Pancreas (tissue), 10 donors: ENCODE data around the gene LRRC75A. TPM values are rescaled to one million over a fixed set of nuclear protein-coding genes. Genes with fewer than 3 reads are reported as not detected.

Experiments
- ATAC-seq, 4 donors: fragments of 200-7000 bp; cut with Tn5 transposase; one replicate each; pipeline versions ENCODE4 v1.8.0 to v1.9.1; 2020; ENCODE audit warnings: mild to moderate bottlenecking in 4 of 4, moderate library complexity in 4 of 4
- DNase-seq, 6 donors: peaks; one replicate each; pipeline ENCODE4 v3.0.0-alpha.2; 2020
- FAIRE-seq: peaks from 2 replicates; lab custom pipeline; 2012; peaks lifted over from hg19 to GRCh38; lab: Jason Lieb, UNC
- H3K27ac ChIP-seq, 4 donors: fragments of 200-600 bp; sonication (generic); 1 replicate in 3 of 4; 2 replicates in 1 of 4; pipeline versions ENCODE4 v1.5.0 to v1.8.0; 2020
- H3K27me3 ChIP-seq, 4 donors: fragments of 200-600 bp; one replicate each; pipeline ENCODE4 v1.8.0; 2021
- H3K36me3 ChIP-seq, 3 donors: fragments of 200-600 bp; sonication (generic) in 1 of 3; one replicate each; pipeline versions ENCODE4 v1.5.0 to v1.8.0; 2020 to 2021
- H3K4me1 ChIP-seq, 3 donors: fragments of 200-600 bp; one replicate each; pipeline ENCODE4 v1.8.0; 2021
- H3K4me3 ChIP-seq, 4 donors: fragments of 200-600 bp; sonication (generic) in 2 of 4; one replicate each; pipeline versions ENCODE4 v1.5.0 to v1.8.0; 2020 to 2021
- H3K9me3 ChIP-seq, 4 donors: fragments of 200-600 bp; one replicate each; pipeline ENCODE4 v1.8.0; 2021
- WGBS, 2 donors: extraction: QIAGEN DNeasy Blood & Tissue Kit; methylation state at CpG; one replicate each; pipeline ENCODE4 v1.1.7; 2013; 5-methylcytosine and 5-hydroxymethylcytosine counted together
- intact Hi-C, 3 donors: fragments of 100-400 bp; cut with DNase I; formaldehyde crosslinking; loops; one replicate each; pipeline versions ENCODE4 v1.11.1 to v1.14.2; 2022
- polyA plus RNA-seq, 2 donors: library from polyadenylated mRNA; stranded (reverse); fragments of 200-250 nt; gene quantifications; one replicate each; pipeline ENCODE4 v1.2.3, GENCODE V29; 2013
- total RNA-seq, 6 donors: library from RNA; stranded (reverse); fragmentation: NEBNext Ultra II Directional in 4 of 6; extraction: Animal tissue kit (Norgen Biotek cat#: 25700) in 4 of 6; gene quantifications; one replicate each; pipeline versions ENCODE4 v1.2.1 to v1.2.4, GENCODE V29; 2021 to 2023
- TF ChIP-seq, protein P1 (sequence below), 4 donors: fragments of 200-600 bp; sonication (generic) in 3 of 4; IDR thresholded peaks; one replicate each; pipeline versions ENCODE4 v1.5.0 to v1.8.0; 2021; ENCODE audit warnings: antibody characterized with exemption in 4 of 4
- donor health status: healthy with polysubstance abuse.
- donor health status: DM: no; HTN: no; CAD: no; lungs with moderate emphysema.
- donor health status: DM: no; HTN: no; CAD: no.
- donor health status: control.
- donor health status: control.
- donor health status: Bipolar disorder and iron deficiency.
- donor health status: DM: yes; HTN: yes; CAD: no.
- donor health status: DM: no; HTN: no; CAD: no.
- donor health status: DM: no; HTN: no; CAD: no.
- donor health status: DM: yes; HTN: yes; CAD: no.

Gene LRRC75A
- total and polyA plus RNA-seq, 8 donors: 0.95 to 4.0 (median 2.0) TPM

DNA sequence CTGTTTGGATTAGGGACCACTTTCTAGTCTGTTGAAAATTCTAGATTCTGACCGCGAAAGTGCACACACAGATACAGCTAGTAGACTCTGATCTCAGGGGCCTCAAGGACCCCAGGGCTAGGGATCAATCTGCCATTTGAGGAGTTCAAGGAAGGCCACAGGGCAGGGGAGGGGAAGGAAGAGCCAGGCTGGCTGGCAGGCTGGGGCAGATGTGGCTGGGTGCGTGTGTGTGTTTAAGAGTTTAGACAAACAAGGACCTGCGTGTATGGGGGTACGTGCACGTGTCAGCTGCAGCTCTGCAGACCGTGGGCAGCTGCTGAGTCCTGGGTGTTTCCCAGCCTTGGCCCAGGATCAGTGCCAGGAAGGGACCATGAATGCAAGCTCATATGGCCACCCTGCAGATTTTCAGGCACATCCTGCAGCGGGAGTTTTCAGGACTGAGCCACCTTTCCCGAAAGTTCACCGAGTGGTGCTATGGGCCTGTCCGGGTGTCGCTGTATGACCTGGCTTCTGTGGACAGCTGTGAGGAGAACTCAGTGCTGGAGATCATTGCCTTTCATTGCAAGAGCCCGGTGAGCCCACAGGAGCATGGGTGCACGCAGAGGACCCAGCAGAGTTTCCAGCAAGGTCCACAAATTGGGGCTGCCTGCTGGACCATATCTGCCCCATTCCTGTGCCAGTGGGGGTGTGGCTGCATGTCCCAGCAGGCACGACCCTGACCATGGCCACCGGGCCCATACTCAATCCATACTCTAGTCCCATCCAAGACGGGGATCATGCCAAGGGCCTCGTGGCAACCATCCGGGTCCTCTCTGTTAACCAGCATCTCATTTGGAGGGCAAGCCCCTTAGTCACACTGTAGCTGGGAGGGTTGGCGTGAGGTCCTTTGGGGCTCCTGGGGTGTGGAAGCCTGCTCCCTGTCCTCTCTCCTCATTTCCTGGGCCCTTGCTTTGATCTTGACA is 66.0 kb downstream of the LRRC75A start:
- DNase-seq: peak; percentile 77 to 93 (median 88)
- Histone ChIP-seq H3K9me3 (no peaks in the 10 kb centered on the region), H3K27ac (peak overlapping the region in 3 of 4 donors; percentile 63 to 75 (median 67)), H3K27me3 (no peaks in the 10 kb centered on the region), H3K36me3 (no peaks in the 10 kb centered on the region), H3K4me1 (peaks cover 0 to 11% (median 8%) of the 10 kb centered on the region in 3 donors), H3K4me3 (no peak overlapping the region)
- no peak for FAIRE-seq
- TF ChIP-seq, protein P1, sequence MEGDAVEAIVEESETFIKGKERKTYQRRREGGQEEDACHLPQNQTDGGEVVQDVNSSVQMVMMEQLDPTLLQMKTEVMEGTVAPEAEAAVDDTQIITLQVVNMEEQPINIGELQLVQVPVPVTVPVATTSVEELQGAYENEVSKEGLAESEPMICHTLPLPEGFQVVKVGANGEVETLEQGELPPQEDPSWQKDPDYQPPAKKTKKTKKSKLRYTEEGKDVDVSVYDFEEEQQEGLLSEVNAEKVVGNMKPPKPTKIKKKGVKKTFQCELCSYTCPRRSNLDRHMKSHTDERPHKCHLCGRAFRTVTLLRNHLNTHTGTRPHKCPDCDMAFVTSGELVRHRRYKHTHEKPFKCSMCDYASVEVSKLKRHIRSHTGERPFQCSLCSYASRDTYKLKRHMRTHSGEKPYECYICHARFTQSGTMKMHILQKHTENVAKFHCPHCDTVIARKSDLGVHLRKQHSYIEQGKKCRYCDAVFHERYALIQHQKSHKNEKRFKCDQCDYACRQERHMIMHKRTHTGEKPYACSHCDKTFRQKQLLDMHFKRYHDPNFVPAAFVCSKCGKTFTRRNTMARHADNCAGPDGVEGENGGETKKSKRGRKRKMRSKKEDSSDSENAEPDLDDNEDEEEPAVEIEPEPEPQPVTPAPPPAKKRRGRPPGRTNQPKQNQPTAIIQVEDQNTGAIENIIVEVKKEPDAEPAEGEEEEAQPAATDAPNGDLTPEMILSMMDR (IDR thresholded peaks at IDR 0.05): no peak
- ATAC-seq: peak; percentile 86 to 93 (median 92)
- WGBS, 2 donors: 34 to 44% methylated on average over 20 of the region's 20 CpGs
- intact Hi-C loops: no loop called here

DNA sequence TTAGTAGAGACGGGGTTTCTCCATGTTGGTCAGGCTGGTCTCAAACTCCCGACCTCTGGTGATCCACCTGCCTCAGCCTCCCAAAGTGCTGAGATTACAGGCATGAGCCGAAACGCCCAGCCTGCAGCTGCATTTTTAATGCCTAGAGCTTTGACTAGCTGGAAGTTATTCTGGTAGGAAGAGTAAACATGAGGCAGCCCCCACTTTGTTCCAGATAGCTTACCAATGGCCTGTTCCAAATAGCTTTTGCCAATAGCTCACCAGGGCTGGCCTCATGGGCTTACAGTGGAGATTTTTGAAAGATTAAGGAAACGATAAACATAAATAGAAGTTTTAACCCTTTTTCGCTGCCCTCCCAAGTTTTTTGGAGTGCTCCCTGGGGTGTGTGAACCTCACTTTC is 66.8 kb downstream of the LRRC75A start:
- TF ChIP-seq, protein P1 (IDR thresholded peaks at IDR 0.05): no peak
- Histone ChIP-seq H3K27me3 (no peaks in the 10 kb centered on the region), H3K4me1 (peaks cover 0 to 11% (median 8%) of the 10 kb centered on the region in 3 donors), H3K27ac (peak overlapping the region in 3 of 4 donors; percentile 63 to 75 (median 67)), H3K4me3 (no peak overlapping the region), H3K9me3 (no peaks in the 10 kb centered on the region), H3K36me3 (no peaks in the 10 kb centered on the region)
- FAIRE-seq (no peak), DNase-seq (no peak), ATAC-seq (peak; percentile 16 to 51 (median 30))
- 49 to 50% methylated on average over 6 of the region's 6 CpGs for WGBS, 2 donors
- intact Hi-C loops: no loop called here

DNA sequence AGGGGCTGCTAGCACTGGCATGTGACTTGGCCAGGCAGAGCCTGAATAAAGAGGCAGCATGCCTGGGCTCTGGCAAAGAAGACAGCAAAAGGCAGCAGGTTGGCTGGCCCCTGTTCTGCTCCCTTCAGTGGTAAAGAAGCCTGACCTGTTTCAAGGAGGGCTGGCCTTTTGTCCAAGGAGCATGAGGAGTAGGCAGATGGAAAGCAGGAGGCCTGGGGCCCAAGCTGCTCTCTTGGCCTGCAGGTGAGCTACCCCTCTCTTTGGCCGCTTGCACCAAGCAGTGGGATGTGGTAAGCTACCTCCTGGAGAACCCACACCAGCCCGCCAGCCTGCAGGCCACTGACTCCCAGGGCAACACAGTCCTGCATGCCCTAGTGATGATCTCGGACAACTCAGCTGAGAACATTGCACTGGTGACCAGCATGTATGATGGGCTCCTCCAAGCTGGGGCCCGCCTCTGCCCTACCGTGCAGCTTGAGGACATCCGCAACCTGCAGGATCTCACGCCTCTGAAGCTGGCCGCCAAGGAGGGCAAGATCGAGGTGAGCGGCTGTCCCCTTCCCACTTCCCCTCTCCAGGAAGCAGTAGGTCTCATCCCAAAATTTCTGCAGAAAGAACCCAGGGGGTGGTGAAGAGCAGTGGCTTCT is 68.6 kb downstream of the LRRC75A start:
- TF ChIP-seq, protein P1 (IDR thresholded peaks at IDR 0.05): no peak
- H3K27ac ChIP-seq: no peak overlapping the region
- no peaks in the 10 kb centered on the region for H3K9me3 ChIP-seq
- intact Hi-C loops: no loop called here
- ATAC-seq (no peak), DNase-seq (no peak), FAIRE-seq (no peak)
- 95% methylated on average over 10 of the region's 10 CpGs for WGBS, 2 donors
- H3K27me3 ChIP-seq: no peaks in the 10 kb centered on the region
- H3K36me3 ChIP-seq: no peaks in the 10 kb centered on the region
- H3K4me1 ChIP-seq: peaks cover 0 to 11% (median 8%) of the 10 kb centered on the region in 3 donors
- no peak overlapping the region for H3K4me3 ChIP-seq

DNA sequence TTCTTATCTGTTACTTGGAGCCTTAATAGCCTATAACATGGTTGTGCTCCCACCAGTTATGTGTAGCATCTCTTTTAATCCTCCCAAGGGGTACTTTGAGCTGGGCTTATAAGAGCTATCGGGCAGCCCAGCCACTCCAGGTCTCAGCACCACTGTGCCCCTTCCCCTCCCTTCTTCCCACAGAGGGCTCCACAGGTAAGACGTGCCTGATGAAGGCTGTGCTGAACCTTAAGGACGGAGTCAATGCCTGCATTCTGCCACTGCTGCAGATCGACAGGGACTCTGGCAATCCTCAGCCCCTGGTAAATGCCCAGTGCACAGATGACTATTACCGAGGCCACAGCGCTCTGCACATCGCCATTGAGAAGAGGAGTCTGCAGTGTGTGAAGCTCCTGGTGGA is 69.6 kb downstream of the LRRC75A start:
- H3K27ac ChIP-seq: no peak overlapping the region
- no peaks in the 10 kb centered on the region for H3K9me3 ChIP-seq
- TF ChIP-seq, protein P1 (IDR thresholded peaks at IDR 0.05): no peak
- FAIRE-seq (no peak), DNase-seq (no peak), ATAC-seq (no peak)
- H3K27me3 ChIP-seq: no peaks in the 10 kb centered on the region
- no peak overlapping the region for H3K4me3 ChIP-seq
- intact Hi-C loops: no loop called here
- peaks cover 0 to 11% (median 8%) of the 10 kb centered on the region in 3 donors for H3K4me1 ChIP-seq
- 88 to 93% methylated on average over 7 of the region's 7 CpGs for WGBS, 2 donors
- no peaks in the 10 kb centered on the region for H3K36me3 ChIP-seq
